H1 (cell line): ENCODE results near the gene KLRK1. TPM values are rescaled to one million over a fixed set of nuclear protein-coding genes. Genes with fewer than 3 reads are reported as not detected.

ENCODE experiments used
- CTCF ChIA-PET: fragments of 300-600 bp; sonication (Branson Sonifier 250); formaldehyde crosslinking; loops from one replicate; lab custom pipeline; 2021; ENCODE audit not compliant: partially characterized antibody; lab: Charles Lee
- POLR2A ChIA-PET: fragments of 300-600 bp; sonication (Branson Sonifier 250); formaldehyde crosslinking; loops from one replicate; lab custom pipeline; 2021; ENCODE audit warnings: inconsistent platforms; ENCODE audit not compliant: partially characterized antibody; lab: Charles Lee
- DNase-seq, 2 experiments: peaks; one replicate each; pipeline versions ENCODE4 v3.0.0 to v3.0.0-alpha.2; 2010 to 2022; ENCODE audit warnings: low spot score in 2 of 2, low read depth in 1 of 2, mixed read lengths in 1 of 2
- FAIRE-seq: peaks from 2 replicates; lab custom pipeline; 2011; peaks lifted over from hg19 to GRCh38; lab: Jason Lieb, UNC
- H2AFZ ChIP-seq: 2 replicates; pipeline ENCODE4 v1.8.1; 2012; ENCODE audit warnings: low read length, inconsistent platforms
- H2AK5ac ChIP-seq: 2 replicates; pipeline ENCODE4 v1.6.1; 2013; ENCODE audit warnings: low read depth, low read length
- H2BK120ac ChIP-seq: replicated peaks from 2 replicates; pipeline ENCODE3; 2013; ENCODE audit warnings: low read depth, low read length, inconsistent platforms
- H2BK12ac ChIP-seq: 2 replicates; pipeline ENCODE4 v1.6.1; 2013; ENCODE audit warnings: low read depth, low read length
- H2BK15ac ChIP-seq: 2 replicates; pipeline ENCODE4 v1.6.1; 2013; ENCODE audit warnings: low read length
- H2BK20ac ChIP-seq: 2 replicates; pipeline ENCODE4 v1.6.1; 2013; ENCODE audit warnings: low read length
- H2BK5ac ChIP-seq: 2 replicates; pipeline ENCODE4 v1.6.1; 2013; ENCODE audit warnings: low read depth, low read length
- H3K14ac ChIP-seq: 2 replicates; pipeline ENCODE4 v1.6.1; 2013; ENCODE audit warnings: inconsistent platforms; ENCODE audit not compliant: insufficient read length
- H3K18ac ChIP-seq: 2 replicates; pipeline ENCODE4 v1.6.1; 2013; ENCODE audit warnings: low read length; ENCODE audit errors: extremely low read depth
- H3K23ac ChIP-seq: 2 replicates; pipeline ENCODE4 v1.6.1; 2013; ENCODE audit warnings: inconsistent platforms; ENCODE audit not compliant: insufficient read length
- H3K23me2 ChIP-seq: 2 replicates; pipeline ENCODE4 v1.6.1; 2013; ENCODE audit warnings: low read depth, low read length
- H3K27ac ChIP-seq: 2 replicates; pipeline ENCODE4 v1.6.1; 2011; ENCODE audit warnings: low read depth, low read length, inconsistent platforms
- H3K27me3 ChIP-seq, 4 experiments: replicated peaks in 1 of 4; 1 replicate in 1 of 4; 2 replicates in 3 of 4; pipeline versions ENCODE4 v1.6.1 to v1.8.1; 2011 to 2013; ENCODE audit warnings: low read length in 3 of 4, mild to moderate bottlenecking in 3 of 4, inconsistent platforms in 2 of 4, mixed read lengths in 2 of 4, moderate library complexity in 1 of 4; ENCODE audit not compliant: control insufficient read depth in 3 of 4, insufficient read depth in 3 of 4; ENCODE audit errors: extremely low read depth in 1 of 4
- H3K36me3 ChIP-seq, 4 experiments: 2 replicates each; pipeline versions ENCODE4 v1.6.1 to v1.8.1; 2011 to 2013; ENCODE audit warnings: mild to moderate bottlenecking in 4 of 4, low read length in 3 of 4, moderate library complexity in 2 of 4, control low read depth in 1 of 4, inconsistent platforms in 1 of 4; ENCODE audit not compliant: insufficient read depth in 4 of 4, control insufficient read depth in 2 of 4
- H3K4ac ChIP-seq: replicated peaks from 2 replicates; pipeline ENCODE3; 2013; ENCODE audit warnings: low read length, low read depth, mixed read lengths, inconsistent platforms; ENCODE audit not compliant: insufficient read length
- H3K4me1 ChIP-seq, 4 experiments: replicated peaks in 1 of 4; 1 replicate in 1 of 4; 2 replicates in 3 of 4; pipeline versions ENCODE4 v1.6.1 to v1.8.1; 2011 to 2013; ENCODE audit warnings: low read length in 3 of 4, inconsistent platforms in 2 of 4, mixed read lengths in 1 of 4; ENCODE audit not compliant: insufficient read depth in 4 of 4, control insufficient read depth in 3 of 4
- H3K4me2 ChIP-seq, 2 experiments: 2 replicates each; pipeline versions ENCODE4 v1.6.1 to v1.8.1; 2011 to 2013; ENCODE audit warnings: low read depth in 2 of 2, low read length in 2 of 2, control low read depth in 1 of 2, inconsistent platforms in 1 of 2, mild to moderate bottlenecking in 1 of 2; ENCODE audit not compliant: insufficient read depth in 1 of 2
- H3K4me3 ChIP-seq, 4 experiments: fragments of 200-600, 300-600 bp in 1 of 4; sonication (generic), shearing (Covaris generic), sonication (Bioruptor Twin) in 1 of 4; 2 replicates each; pipeline versions ENCODE4 v1.5.1 to v1.8.1; 2011 to 2016; ENCODE audit warnings: low read length in 4 of 4, low read depth in 3 of 4, control low read depth in 2 of 4, inconsistent platforms in 2 of 4, mild to moderate bottlenecking in 2 of 4, mixed read lengths in 1 of 4, moderate library complexity in 1 of 4; ENCODE audit not compliant: insufficient read depth in 2 of 4; ENCODE audit errors: extremely low read depth in 1 of 4
- H3K56ac ChIP-seq: replicated peaks from 2 replicates; pipeline ENCODE3; 2013; ENCODE audit warnings: low read depth, mild to moderate bottlenecking, mixed read lengths, low read length, inconsistent platforms; ENCODE audit not compliant: insufficient read length
- H3K79me1 ChIP-seq: 2 replicates; pipeline ENCODE4 v1.6.1; 2013; ENCODE audit warnings: low read depth, low read length, control low read depth
- H3K79me2 ChIP-seq, 2 experiments: 2 replicates each; pipeline versions ENCODE4 v1.6.1 to v1.8.1; 2012 to 2013; ENCODE audit warnings: low read length in 2 of 2, mild to moderate bottlenecking in 2 of 2, inconsistent platforms in 1 of 2; ENCODE audit not compliant: insufficient read depth in 2 of 2, control insufficient read depth in 1 of 2
- H3K9ac ChIP-seq, 4 experiments: replicated peaks in 1 of 4; 1 replicate in 1 of 4; 2 replicates in 3 of 4; pipeline versions ENCODE4 v1.6.1 to v1.8.1; 2011 to 2013; ENCODE audit warnings: low read depth in 3 of 4, low read length in 3 of 4, control low read depth in 2 of 4, mild to moderate bottlenecking in 2 of 4, moderate library complexity in 2 of 4, inconsistent platforms in 1 of 4; ENCODE audit errors: extremely low read depth in 1 of 4
- H3K9me3 ChIP-seq, 2 experiments: 2 replicates each; pipeline versions ENCODE4 v1.6.1 to v1.8.1; 2012 to 2013; ENCODE audit warnings: mild to moderate bottlenecking in 2 of 2, moderate library complexity in 2 of 2, control low read depth in 1 of 2, inconsistent platforms in 1 of 2, low read depth in 1 of 2, low read length in 1 of 2, mixed read lengths in 1 of 2; ENCODE audit not compliant: insufficient read depth in 2 of 2
- H4K20me1 ChIP-seq, 2 experiments: replicated peaks in 1 of 2; 2 replicates each; pipeline versions ENCODE3 to v1.8.1; 2011 to 2013; ENCODE audit warnings: inconsistent platforms in 2 of 2, low read length in 2 of 2, mild to moderate bottlenecking in 1 of 2; ENCODE audit not compliant: insufficient read depth in 2 of 2, control insufficient read depth in 1 of 2
- H4K5ac ChIP-seq: 2 replicates; pipeline ENCODE4 v1.6.1; 2013; ENCODE audit warnings: low read length, low read depth, mixed read lengths, inconsistent platforms; ENCODE audit not compliant: insufficient read length
- H4K8ac ChIP-seq: 2 replicates; pipeline ENCODE4 v1.8.0; 2013; ENCODE audit warnings: mild to moderate bottlenecking, moderate library complexity, low read length, inconsistent platforms; ENCODE audit not compliant: insufficient read depth; ENCODE audit errors: extremely low read depth
- H4K91ac ChIP-seq: replicated peaks from 2 replicates; pipeline ENCODE3; 2013; ENCODE audit warnings: low read length, mixed read lengths, inconsistent platforms; ENCODE audit not compliant: insufficient read length
- ATF2 ChIP-seq: IDR thresholded peaks from 2 replicates; pipeline ENCODE4 v1.6.1; 2012; ENCODE audit warnings: low read length, inconsistent platforms
- BCL11A ChIP-seq, 2 experiments: IDR thresholded peaks; one replicate each; pipeline ENCODE4 v1.6.1; 2011; ENCODE audit warnings: low read depth in 2 of 2, low read length in 2 of 2, mild to moderate bottlenecking in 2 of 2
- BRCA1 ChIP-seq: IDR thresholded peaks from 2 replicates; pipeline ENCODE4 v1.6.1; 2012; ENCODE audit warnings: low read depth, low read length, improper control_type of control experiment
- CBX8 ChIP-seq: fragments of 300-800, 300-1000 bp; sonication (generic); IDR thresholded peaks from 2 replicates; pipeline ENCODE4 v1.7.1; 2016; ENCODE audit warnings: low read depth, low read length, borderline replicate concordance
- CEBPB ChIP-seq: IDR thresholded peaks from 2 replicates; pipeline ENCODE4 v1.6.1; 2012; ENCODE audit warnings: low read depth, low read length
- EP300 ChIP-seq, 2 experiments: IDR thresholded peaks; 1 replicate in 1 of 2; 2 replicates in 1 of 2; pipeline ENCODE4 v1.6.1; 2011 to 2012; ENCODE audit warnings: low read depth in 2 of 2, low read length in 2 of 2, mild to moderate bottlenecking in 2 of 2, borderline replicate concordance in 1 of 2, inconsistent platforms in 1 of 2, moderate library complexity in 1 of 2
- GABPA ChIP-seq: IDR thresholded peaks from 2 replicates; pipeline ENCODE4 v1.6.1; 2011; ENCODE audit warnings: mild to moderate bottlenecking, low read length, moderate library complexity, borderline replicate concordance; ENCODE audit not compliant: insufficient read depth
- POLR2A ChIP-seq, 2 experiments: IDR thresholded peaks; 1 replicate in 1 of 2; 2 replicates in 1 of 2; pipeline ENCODE4 v1.6.1; 2011; ENCODE audit warnings: low read depth in 2 of 2, low read length in 2 of 2, mild to moderate bottlenecking in 2 of 2; ENCODE audit errors: control extremely low read depth in 1 of 2
- SIN3A ChIP-seq, 2 experiments: IDR thresholded peaks in 1 of 2; conservative IDR thresholded peaks in 1 of 2; 2 replicates each; pipeline ENCODE4 v1.6.1; 2011 to 2012; ENCODE audit warnings: low read length in 2 of 2, improper control_type of control experiment in 1 of 2, low read depth in 1 of 2, mild to moderate bottlenecking in 1 of 2
- TAF1 ChIP-seq: IDR thresholded peaks from 2 replicates; pipeline ENCODE4 v1.6.1; 2011; ENCODE audit warnings: mild to moderate bottlenecking, low read depth, low read length
- TBP ChIP-seq: IDR thresholded peaks from 2 replicates; pipeline ENCODE4 v1.6.1; 2011; ENCODE audit warnings: low read depth, low read length, improper control_type of control experiment
- TCF12 ChIP-seq: IDR thresholded peaks from 2 replicates; pipeline ENCODE4 v1.6.1; 2011; ENCODE audit warnings: low read depth, mild to moderate bottlenecking, low read length
- WGBS, 2 experiments: shearing (Covaris generic) in 1 of 2; methylation state at CpG; one replicate each; pipeline versions ENCODE4 v1.1.6 to v1.1.7; 2013 to 2015; ENCODE audit warnings: low lambda C conversion rate in 2 of 2, mixed read lengths in 2 of 2, inconsistent platforms in 1 of 2, low coverage in 1 of 2, missing lambda C conversion rate in 1 of 2; ENCODE audit not compliant: insufficient replicate concordance in 2 of 2, insufficient coverage in 1 of 2, insufficient read length in 1 of 2; ENCODE audit errors: extremely low coverage in 1 of 2, missing lambda C conversion rate in 1 of 2; 5-methylcytosine and 5-hydroxymethylcytosine counted together
- polyA plus RNA-seq, 7 experiments: library from polyadenylated mRNA; depleted of rRNA in 3 of 7; stranded (reverse) in 5 of 7; unstranded in 2 of 7; fragments of >200 nt in 5 of 7; fragments of 200-250 nt in 2 of 7; gene quantifications; 1 replicate in 5 of 7; 2 replicates in 1 of 7; 4 replicates in 1 of 7; pipeline versions ENCODE4 v1.2.1 to v1.2.3, GENCODE V29; 2011 to 2013; ENCODE audit warnings: missing spikeins in 2 of 7, mixed read lengths in 2 of 7
- total RNA-seq: library from RNA; stranded (reverse); fragmentation: NEBNext Ultra II Directional; extraction: Animal tissue kit (Norgen Biotek cat#: 25700); gene quantifications from 2 replicates; pipeline ENCODE4 v1.2.1, GENCODE V29; 2021
- TF ChIP-seq, protein P1 (sequence below): IDR thresholded peaks from 2 replicates; pipeline ENCODE4 v1.6.1; 2012; ENCODE audit warnings: inconsistent platforms

Gene KLRK1
- total and polyA plus RNA-seq, 2 of the 8 experiments (the other 6 are each of a cell fraction or from before 2014, with no cell fraction given) = not detected

DNA sequence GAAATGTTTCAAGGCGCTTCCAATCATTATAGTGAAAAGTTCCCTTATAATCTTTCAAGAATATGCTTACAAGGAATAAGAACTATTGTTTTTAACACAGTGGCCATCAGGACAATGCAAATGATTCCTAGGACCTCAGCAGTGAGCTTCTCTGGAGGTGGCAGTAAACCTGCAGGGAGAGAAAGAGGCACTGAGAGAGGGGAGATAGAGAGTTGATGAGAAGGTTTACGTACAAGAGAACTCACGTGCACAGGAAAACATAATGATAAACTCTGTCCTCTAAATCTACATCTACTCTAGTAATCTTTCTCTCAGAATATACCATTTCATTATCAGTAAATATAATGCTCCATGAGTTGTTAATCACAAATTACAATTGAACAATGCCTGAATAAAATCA is 19.0 kb upstream of the KLRK1 start:
- Histone ChIP-seq H3K79me1 (no peaks in the 10 kb centered on the region), H2BK120ac (no peak overlapping the region), H2BK20ac (no peak overlapping the region), H3K27me3 (no peaks in the 10 kb centered on the region), H3K14ac (no peak overlapping the region), H2AK5ac (no peak overlapping the region), H3K27ac (no peak overlapping the region), H2BK12ac (no peak overlapping the region), H3K23ac (no peak overlapping the region), H3K23me2 (no peaks in the 10 kb centered on the region), H3K18ac (no peak overlapping the region), H3K36me3 (no peaks in the 10 kb centered on the region), H3K4me1 (no peaks in the 10 kb centered on the region), H3K4ac (no peak overlapping the region), H2AFZ (no peak overlapping the region; the same call in 1 of the 2 replicates), H4K5ac (no peak overlapping the region), H3K4me2 (no peak overlapping the region), H4K91ac (no peak overlapping the region), H2BK5ac (no peak overlapping the region), H3K79me2 (no peaks in the 10 kb centered on the region), H3K9ac (no peak overlapping the region), H4K8ac (no peak overlapping the region), H2BK15ac (no peak overlapping the region), H3K4me3 (no peak overlapping the region), H3K56ac (no peak overlapping the region), H4K20me1 (no peaks in the 10 kb centered on the region), H3K9me3 (peaks cover 0 to 5% of the 10 kb centered on the region in 2 experiments; a peak in 1 of 4 replicates)
- FAIRE-seq = no peak
- no peak for DNase-seq
- ChIA-PET CTCF (interaction anchor here (0.6 kb wide), 1 partner anchor 11 kb away, joined by 3 read pairs; no protein-coding TSS in a partner anchor), POLR2A (no interaction called here)
- WGBS, 2 experiments = 77% methylated on average over 3 of the region's 3 CpGs; no CpG with 5 or more reads in 1 of the 2 experiments
- TF ChIP-seq CBX8 (no peak), POLR2A (IDR thresholded peaks at IDR 0.05; ENCODE audit: control extremely low read depth in 1 of 2, low read depth in 2 of 2, low read length in 2 of 2) (no peak), ATF2 (no peak), CEBPB (no peak), BCL11A (IDR thresholded peaks at IDR 0.05; ENCODE audit: low read depth in 2 of 2, low read length in 2 of 2) (no peak), SIN3A (conservative IDR thresholded peaks at IDR 0.05 in 1 of 2, IDR thresholded peaks at IDR 0.05 in 1 of 2; ENCODE audit: low read depth in 1 of 2, low read length in 2 of 2) (no peak), TCF12 (no peak), TBP (no peak), TAF1 (no peak), BRCA1 (no peak), GABPA (no peak), EP300 (IDR thresholded peaks at IDR 0.05; ENCODE audit: borderline replicate concordance in 1 of 2, low read depth in 2 of 2, low read length in 2 of 2) (no peak)
- TF ChIP-seq, protein P1, sequence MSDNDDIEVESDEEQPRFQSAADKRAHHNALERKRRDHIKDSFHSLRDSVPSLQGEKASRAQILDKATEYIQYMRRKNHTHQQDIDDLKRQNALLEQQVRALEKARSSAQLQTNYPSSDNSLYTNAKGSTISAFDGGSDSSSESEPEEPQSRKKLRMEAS = no peak
